GM12878 (cell line): ENCODE results near the gene NOL4L. TPM values are rescaled to one million over a fixed set of nuclear protein-coding genes. Genes with fewer than 3 reads are reported as not detected.

Experiments used
- ATAC-seq: fragments of 200-7000 bp; cut with Tn5 transposase; 3 replicates; pipeline ENCODE4 v1.9.1; 2020; ENCODE audit warnings: mild to moderate bottlenecking, moderate library complexity
- BruUV-seq: library from RNA; stranded (reverse); fragments of 400-500 nt; replicated peaks from 2 replicates; lab custom pipeline; 2021; lab: Mats Ljungman, UMichigan
- CTCF ChIA-PET: fragments of 300-600 bp; sonication (Branson Sonifier 250); formaldehyde crosslinking; extraction: SDS; loops from one replicate; lab custom pipeline; 2021; ENCODE audit warnings: inconsistent platforms; lab: Yijun Ruan, JAX
- POLR2A ChIA-PET: fragments of 350-600 bp; formaldehyde crosslinking; extraction: SDS; loops from one replicate; lab custom pipeline; 2021; ENCODE audit warnings: inconsistent platforms; lab: Charles Lee
- RAD21 ChIA-PET: fragments of 300-600 bp; sonication (Branson Sonifier 250); formaldehyde crosslinking; loops from one replicate; lab custom pipeline; 2023; ENCODE audit warnings: antibody characterized with exemption; ENCODE audit not compliant: unreplicated experiment; lab: Charles Lee
- SMC1A ChIA-PET: fragments of 300-600 bp; sonication (Branson Sonifier 250); formaldehyde crosslinking; loops from one replicate; lab custom pipeline; 2023; ENCODE audit not compliant: unreplicated experiment, uncharacterized antibody; lab: Charles Lee
- DNase-seq: peaks from one replicate; pipeline ENCODE4 v3.0.0-alpha.2; 2011; ENCODE audit warnings: low read depth, low spot score
- FAIRE-seq: peaks from 3 replicates; lab custom pipeline; 2011; peaks lifted over from hg19 to GRCh38; lab: Jason Lieb, UNC
- H2AFZ ChIP-seq: 2 replicates; pipeline ENCODE4 v1.6.0; 2011; ENCODE audit warnings: low read depth, low read length, control low read depth; ENCODE audit not compliant: control insufficient read depth
- H3K27ac ChIP-seq: 2 replicates; pipeline ENCODE4 v1.5.1; 2011; ENCODE audit warnings: control low read depth; ENCODE audit not compliant: control insufficient read depth, insufficient read depth
- H3K27me3 ChIP-seq, 2 experiments: replicated peaks in 1 of 2; 2 replicates each; pipeline versions ENCODE4 v1.6.0 to v1.6.1; 2011; ENCODE audit warnings: low read length in 1 of 2; ENCODE audit not compliant: control insufficient read depth in 2 of 2, insufficient read depth in 2 of 2
- H3K36me3 ChIP-seq, 2 experiments: 2 replicates each; pipeline ENCODE4 v1.5.1; 2011; ENCODE audit warnings: low read length in 1 of 2; ENCODE audit not compliant: control insufficient read depth in 2 of 2, insufficient read depth in 2 of 2
- H3K4me1 ChIP-seq: 2 replicates; pipeline ENCODE4 v1.6.1; 2011; ENCODE audit warnings: mild to moderate bottlenecking, low read length, moderate library complexity, mixed read lengths; ENCODE audit not compliant: control insufficient read depth, insufficient read depth
- H3K4me2 ChIP-seq: 2 replicates; pipeline ENCODE4 v1.6.0; 2011; ENCODE audit warnings: control low read depth; ENCODE audit not compliant: control insufficient read depth, insufficient read depth
- H3K4me3 ChIP-seq: fragments of 200-600 bp; sonication (generic); 2 replicates; pipeline ENCODE4 v1.5.1; 2016
- H3K79me2 ChIP-seq: 2 replicates; pipeline ENCODE4 v1.6.0; 2011; ENCODE audit warnings: low read length; ENCODE audit not compliant: control insufficient read depth, insufficient read depth
- H3K9ac ChIP-seq: 2 replicates; pipeline ENCODE4 v1.8.0; 2011; ENCODE audit warnings: low read length, control low read depth, mixed read lengths; ENCODE audit not compliant: control insufficient read depth, insufficient read depth
- H3K9me3 ChIP-seq: replicated peaks from 3 replicates; pipeline ENCODE4 v1.5.1; 2011; ENCODE audit warnings: mild to moderate bottlenecking, low read length; ENCODE audit not compliant: control insufficient read depth, insufficient read depth
- H4K20me1 ChIP-seq: 2 replicates; pipeline ENCODE4 v1.6.0; 2011; ENCODE audit not compliant: control insufficient read depth, insufficient read depth
- ATF7 ChIP-seq: fragments of 450-650 bp; IDR thresholded peaks from 2 replicates; pipeline ENCODE4 v1.6.1; 2016; ENCODE audit warnings: low read depth, mild to moderate bottlenecking
- CUX1 ChIP-seq: IDR thresholded peaks from 2 replicates; pipeline ENCODE4 v1.6.1; 2012; ENCODE audit warnings: improper control_type of control experiment, low read depth, low read length; ENCODE audit not compliant: insufficient replicate concordance
- E2F8 ChIP-seq: fragments of 450-650 bp; IDR thresholded peaks from 2 replicates; pipeline ENCODE4 v1.6.1; 2018; ENCODE audit warnings: mild to moderate bottlenecking, low read depth, moderate library complexity; ENCODE audit not compliant: partially characterized antibody
- EED ChIP-seq: sonication (generic); IDR thresholded peaks from 2 replicates; pipeline ENCODE4 v1.6.1; 2016; ENCODE audit warnings: antibody characterized with exemption, low read depth
- EP300 ChIP-seq, 2 experiments: fragments of 150-350 bp in 1 of 2; IDR thresholded peaks; 2 replicates each; pipeline ENCODE4 v1.6.1; 2011 to 2012; ENCODE audit warnings: low read depth in 2 of 2, low read length in 2 of 2, borderline replicate concordance in 1 of 2, improper control_type of control experiment in 1 of 2, inconsistent platforms in 1 of 2; ENCODE audit not compliant: control insufficient read depth in 1 of 2
- FOXM1 ChIP-seq: IDR thresholded peaks from 2 replicates; pipeline ENCODE4 v1.6.1; 2012; ENCODE audit warnings: low read depth, mild to moderate bottlenecking, inconsistent platforms, low read length, moderate library complexity
- HSF1 ChIP-seq: fragments of 150-350 bp; IDR thresholded peaks from 2 replicates; pipeline ENCODE4 v1.6.1; 2014; ENCODE audit warnings: mild to moderate bottlenecking, low read depth, low read length
- IRF4 ChIP-seq: IDR thresholded peaks from 2 replicates; pipeline ENCODE4 v1.6.1; 2011; ENCODE audit warnings: low read depth, low read length
- LARP7 ChIP-seq: fragments of 450-650 bp; IDR thresholded peaks from 2 replicates; pipeline ENCODE4 v1.6.1; 2017; ENCODE audit warnings: mild to moderate bottlenecking
- POU2F2 ChIP-seq: IDR thresholded peaks from 3 replicates; pipeline ENCODE4 v1.6.1; 2011; ENCODE audit warnings: low read depth, mild to moderate bottlenecking, low read length, borderline replicate concordance
- SP1 ChIP-seq: IDR thresholded peaks from one replicate; pipeline ENCODE4 v1.6.1; 2011; ENCODE audit warnings: low read depth, low read length
- STAT1 ChIP-seq: fragments of 450-650 bp; conservative IDR thresholded peaks from 2 replicates; pipeline ENCODE4 v1.6.1; 2014; ENCODE audit warnings: antibody characterized with exemption, mild to moderate bottlenecking
- TARDBP ChIP-seq: IDR thresholded peaks from 2 replicates; pipeline ENCODE4 v1.6.1; 2016; ENCODE audit warnings: borderline replicate concordance
- TBL1XR1 ChIP-seq: IDR thresholded peaks from 2 replicates; pipeline ENCODE4 v1.6.1; 2012; ENCODE audit warnings: low read depth, low read length, improper control_type of control experiment
- TCF12 ChIP-seq: IDR thresholded peaks from 2 replicates; pipeline ENCODE4 v1.6.1; 2011; ENCODE audit warnings: low read depth, mild to moderate bottlenecking, low read length
- WGBS: methylation state at CpG from one replicate; pipeline ENCODE4 v1.1.6; 2016; ENCODE audit warnings: low lambda C conversion rate; ENCODE audit not compliant: insufficient replicate concordance, insufficient coverage; ENCODE audit errors: missing lambda C conversion rate; 5-methylcytosine and 5-hydroxymethylcytosine counted together
- in situ Hi-C: fragments of 300-500 bp; cut with MboI; formaldehyde crosslinking; loops from 9 replicates; pipeline ENCODE4 v1.14.3; 2018; ENCODE audit warnings: mixed read lengths
- intact Hi-C: fragments of 100-400 bp; cut with micrococcal nuclease; formaldehyde crosslinking; loops from one replicate; pipeline ENCODE4 v1.14.2; 2022; ENCODE audit not compliant: unreplicated experiment
- polyA plus RNA-seq, 11 experiments: library from polyadenylated mRNA; depleted of rRNA in 4 of 11; unstranded in 6 of 11; stranded (reverse) in 5 of 11; fragments of >200 nt; fragmentation: Nextera tagmentation in 4 of 11; fragmentation: Illumina TruSeq in 1 of 11; extraction: Ambion mirVana in 4 of 11; extraction: Trizol in 1 of 11; gene quantifications; 1 replicate in 1 of 11; 2 replicates in 10 of 11; pipeline versions ENCODE4 v1.2.1 to v1.2.3, GENCODE V29; 2011 to 2016; ENCODE audit warnings: inconsistent platforms in 2 of 11, missing spikeins in 2 of 11, low read depth in 1 of 11
- total RNA-seq, 4 experiments: library from RNA; depleted of rRNA in 3 of 4; stranded (reverse); fragments of >200 nt in 3 of 4; fragmentation: Illumina TruSeq in 1 of 4; extraction: Trizol in 1 of 4; gene quantifications; 2 replicates each; pipeline versions ENCODE4 v1.2.1 to v1.2.3, GENCODE V29; 2013 to 2021

The NOL4L gene
- total and polyA plus RNA-seq, 10 of the 15 experiments (the other 5 are each of a cell fraction or from before 2014, with no cell fraction given) = 2.3 to 24.0 (median 8.0) TPM

- in situ Hi-C loops = no loop called here
- FAIRE-seq (no peak), DNase-seq (no peak), ATAC-seq (no peak)
- Histone ChIP-seq H4K20me1 (no peaks in the 10 kb centered on the region), H3K9me3 (no peaks in the 10 kb centered on the region), H3K36me3 (no peaks in the 10 kb centered on the region), H3K27ac (no peak overlapping the region), H2AFZ (no peak overlapping the region), H3K4me1 (peaks cover 26% of the 10 kb centered on the region), H3K4me2 (no peak overlapping the region), H3K79me2 (no peaks in the 10 kb centered on the region), H3K4me3 (no peak overlapping the region), H3K9ac (no peak overlapping the region), H3K27me3 (no peaks in the 10 kb centered on the region)
- intact Hi-C loops = no loop called here
- SMC1A ChIA-PET = interaction anchor here (1.1 to 11.5 kb wide), 4 partner anchors 8 to 119 kb away, joined by 3 to 107 read pairs (median 4); no protein-coding TSS in a partner anchor
- BruUV-seq = no TSS peak
- RAD21 ChIA-PET = interaction anchor here (1.1 to 8.3 kb wide), 2 partner anchors 8 to 119 kb away, joined by 3 to 85 read pairs; no protein-coding TSS in a partner anchor
- TF ChIP-seq IRF4 (no peak), TCF12 (no peak), HSF1 (no peak), LARP7 (no peak), FOXM1 (no peak), SP1 (no peak), POU2F2 (no peak), TBL1XR1 (no peak), TARDBP (no peak), STAT1 (no peak), E2F8 (no peak), EED (no peak), CUX1 (no peak), EP300 (IDR thresholded peaks at IDR 0.05; ENCODE audit: borderline replicate concordance in 1 of 2, control insufficient read depth in 1 of 2, low read depth in 2 of 2, low read length in 2 of 2) (no peak), ATF7 (no peak)
- CTCF ChIA-PET = interaction anchor here (0.6 to 2.4 kb wide), 3 partner anchors 8 to 119 kb away, joined by 3 to 11 read pairs (median 3); no protein-coding TSS in a partner anchor
- POLR2A ChIA-PET = interaction anchor here (0.6 to 0.9 kb wide), 2 partner anchors 23 to 130 kb away, joined by 3 to 5 read pairs; no protein-coding TSS in a partner anchor
- WGBS = 99% methylated on average over 7 of the region's 7 CpGs
Observed at GRCh38 chr20:32532246-32532645, 52.9 kb downstream of the NOL4L start.
